OCI-LY1 (cell line): ENCODE results near the gene LPCAT2.

Experiments used
- CTCF ChIP-seq: fragments of 200-600 bp; sonication (generic), shearing (Covaris generic); IDR thresholded peaks from 2 replicates; pipeline ENCODE4 v1.5.1; 2017; ENCODE audit warnings: mild to moderate bottlenecking, antibody characterized with exemption, low read length, moderate library complexity, mixed read lengths
- EZH2 ChIP-seq: fragments of 200-600 bp; sonication (generic), shearing (Covaris generic); IDR thresholded peaks from 2 replicates; pipeline ENCODE4 v1.8.0; 2017; ENCODE audit warnings: borderline replicate concordance, mixed run types, mild to moderate bottlenecking, antibody characterized with exemption, low read length, moderate library complexity, mixed read lengths

GRCh38 chr16:55478827-55479429, 29.9 kb upstream of the LPCAT2 start, which contains the start of gene MMP2:
- TF ChIP-seq EZH2: no peak
- no peak for TF ChIP-seq CTCF
